ENCODE measurements around the gene SPAST.
"Not testable (repeated sequence)": the region's sequence is repeated elsewhere in the genome, so short reads cannot be mapped to it uniquely, and the experiment has no call there.

Gene SPAST

GRCh38 chr2:32063310-32064020, at the start of gene SPAST:
TSS of gene SPAST (plus strand) at chr2:32063556. CDS start at chr2:32063832, 276 bp downstream.
- peak; percentile 98 for DNase-seq

GRCh38 chr2:32018789-32019482, 44.4 kb upstream of the SPAST start:
- not testable (repeated sequence) for DNase-seq

- DNase-seq: not testable (repeated sequence)
Observed at GRCh38 chr2:32034198-32034887, 29.0 kb upstream of the SPAST start.

GRCh38 chr2:32039447-32040219, 23.7 kb upstream of the SPAST start, which contains the start of gene DPY30:
TSS of gene DPY30 (minus strand) at chr2:32039805. CDS start at chr2:32039456, 349 bp downstream.
- DNase-seq: peak; percentile 95

GRCh38 chr2:32043561-32043960, 19.8 kb upstream of the SPAST start:
- no peak for DNase-seq

GRCh38 chr2:32051836-32052439, 11.4 kb upstream of the SPAST start:
- DNase-seq: no peak

DNA sequence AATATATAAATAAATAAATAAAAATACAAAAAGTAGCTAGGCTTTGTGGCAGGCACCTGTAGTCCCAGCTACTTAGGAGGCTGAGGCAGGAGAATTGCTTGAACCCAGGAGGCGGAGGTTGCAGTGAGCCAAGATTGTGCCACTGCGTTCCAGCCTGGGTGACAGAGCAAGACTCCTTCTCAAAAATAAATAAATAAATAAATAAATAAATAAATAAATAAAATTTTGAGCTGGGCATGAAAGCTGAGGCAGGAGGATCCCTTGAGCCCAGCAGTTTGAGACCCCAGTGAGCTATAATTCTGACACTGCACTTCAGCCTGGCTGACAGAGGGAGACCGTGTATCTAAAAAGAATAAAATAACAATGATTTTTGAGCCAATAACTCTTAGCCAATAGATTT, 8.8 kb upstream of the SPAST start:
- DNase-seq: not testable (repeated sequence)

DNA sequence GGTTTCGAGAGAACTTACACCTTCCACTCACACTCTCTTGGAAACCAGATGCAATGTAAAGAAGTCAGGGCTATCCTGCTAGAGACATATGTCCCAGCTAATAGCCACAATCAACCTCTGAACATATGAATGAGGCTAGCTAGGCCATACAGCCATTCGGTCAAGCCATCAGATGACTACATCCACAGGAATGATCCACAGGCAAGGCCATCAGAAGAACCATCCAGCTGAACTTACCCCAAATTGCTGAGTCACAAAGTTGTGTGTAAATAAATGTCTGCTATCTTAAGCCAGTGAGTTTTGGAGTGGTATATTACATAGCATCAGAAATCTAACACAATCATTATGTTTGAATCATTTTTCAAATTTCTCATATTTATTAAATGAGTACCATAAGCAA, 5.2 kb upstream of the SPAST start:
- no peak for DNase-seq

GRCh38 chr2:32060266-32060665, 3.1 kb upstream of the SPAST start:
- no peak for DNase-seq

DNA sequence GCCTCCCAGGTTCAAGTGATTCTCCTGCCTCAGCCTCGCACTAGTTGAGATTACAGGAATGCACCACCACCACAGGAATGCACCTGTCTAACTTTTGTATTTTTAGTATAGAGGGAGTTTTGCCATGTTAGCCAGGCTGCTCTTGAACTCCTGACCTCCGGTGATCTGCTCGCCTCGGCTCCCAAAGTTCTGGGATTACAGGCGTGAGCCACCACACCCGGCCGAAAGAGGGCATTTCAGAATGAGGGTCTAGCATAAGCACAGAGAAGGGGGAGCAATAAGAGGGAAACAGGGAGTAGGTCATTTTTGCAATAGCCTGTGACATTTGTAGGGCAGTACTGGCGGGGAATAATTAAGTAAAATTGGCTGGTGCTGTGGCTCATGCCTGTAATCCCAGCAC, 1.9 kb upstream of the SPAST start:
- DNase-seq: no peak

DNA sequence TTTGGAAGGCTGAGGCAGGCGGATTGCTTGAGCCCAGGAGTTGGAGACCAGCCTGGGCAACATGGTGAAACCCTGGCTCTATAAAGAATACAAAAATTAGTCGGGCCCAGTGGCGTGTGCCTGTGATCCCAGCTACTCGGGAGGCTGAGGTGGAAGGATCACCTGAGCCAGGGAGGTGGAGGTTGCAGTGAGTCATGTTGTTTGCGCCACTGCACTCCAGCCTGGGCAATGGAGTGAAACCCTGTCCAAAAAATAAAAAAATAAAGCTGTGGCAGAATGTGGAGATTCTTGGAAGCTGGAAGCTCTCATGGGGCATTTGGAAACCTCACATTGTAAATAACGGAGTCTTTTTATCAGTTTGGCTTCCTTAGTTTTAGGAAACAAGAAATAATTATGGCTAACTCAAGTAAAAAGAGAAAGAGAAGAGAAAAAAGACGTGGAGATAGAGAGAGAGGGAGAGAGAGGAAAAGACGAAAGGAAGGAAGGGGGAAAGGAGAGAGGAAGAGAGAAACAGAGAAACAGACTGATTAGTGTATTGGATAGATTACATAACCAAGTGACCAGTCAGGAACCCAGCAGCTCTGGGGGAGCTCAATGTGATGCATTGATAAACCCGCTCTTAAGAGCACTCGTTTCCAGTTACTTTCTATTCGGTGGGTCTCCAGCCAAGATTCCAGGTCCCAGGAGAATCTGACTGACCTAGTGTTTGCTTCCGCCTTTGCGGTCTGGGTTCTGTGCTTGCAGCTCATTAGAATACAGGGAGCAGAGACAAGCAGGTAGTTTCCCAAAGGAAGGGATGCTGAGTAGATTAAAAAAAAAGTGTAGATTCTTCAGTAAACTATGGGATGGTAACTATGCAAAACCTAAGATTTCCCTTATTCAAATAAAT, 1.1 kb upstream of the SPAST start:
- peak; percentile 8 for DNase-seq

DNA sequence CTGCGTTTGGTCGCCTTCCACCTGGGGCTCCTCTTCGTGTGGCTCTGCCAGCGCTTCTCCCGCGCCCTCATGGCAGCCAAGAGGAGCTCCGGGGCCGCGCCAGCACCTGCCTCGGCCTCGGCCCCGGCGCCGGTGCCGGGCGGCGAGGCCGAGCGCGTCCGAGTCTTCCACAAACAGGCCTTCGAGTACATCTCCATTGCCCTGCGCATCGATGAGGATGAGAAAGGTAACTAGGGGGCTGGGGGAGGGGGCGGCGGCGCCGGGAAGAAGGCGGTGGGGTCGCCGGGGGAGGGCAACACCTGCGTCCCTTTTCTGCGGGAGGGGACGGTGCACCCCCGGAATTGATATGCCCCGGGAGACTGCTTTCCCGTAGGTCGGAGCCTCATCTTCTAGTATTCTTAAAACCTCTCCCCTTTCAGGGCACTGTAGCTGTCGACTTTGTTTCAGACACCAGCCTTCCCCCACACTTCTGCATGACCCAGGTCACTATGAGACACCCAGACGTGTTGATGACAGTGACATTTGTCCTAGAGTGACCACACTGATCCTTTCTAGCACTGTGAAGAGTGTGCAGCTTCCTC, 755 bp downstream of the SPAST start:
- DNase-seq: peak; percentile 25

- no peak for DNase-seq
Observed at GRCh38 chr2:32064713-32065112, 1.4 kb downstream of the SPAST start.

GRCh38 chr2:32067549-32067948, 4.2 kb downstream of the SPAST start:
- no peak for DNase-seq

GRCh38 chr2:32074134-32074506, 10.8 kb downstream of the SPAST start:
- no peak for DNase-seq

- no peak for DNase-seq
Observed at GRCh38 chr2:32095671-32096070, 32.3 kb downstream of the SPAST start.

GRCh38 chr2:32108111-32108510, 44.8 kb downstream of the SPAST start:
- DNase-seq: no peak

GRCh38 chr2:32118055-32118454, 54.7 kb downstream of the SPAST start:
- DNase-seq: peak; percentile 16

DNA sequence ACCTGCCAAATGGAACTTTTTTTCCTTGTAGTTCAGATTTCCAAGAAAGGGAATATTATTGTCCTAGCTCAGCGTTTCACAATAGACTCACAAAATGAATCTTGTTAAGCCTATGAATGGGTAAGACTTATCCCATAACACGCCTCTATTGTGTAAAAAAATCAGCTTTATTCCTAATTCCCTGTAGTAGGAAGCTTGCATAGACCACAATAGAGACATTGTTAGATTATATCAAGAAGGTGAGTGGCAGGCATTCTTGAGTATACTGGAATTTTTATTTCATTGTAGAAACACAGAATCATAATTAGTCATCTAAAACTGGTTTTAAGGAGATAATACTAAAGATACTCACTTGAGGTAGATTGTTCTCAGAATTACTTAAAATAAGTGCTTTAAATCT, 55.8 kb downstream of the SPAST start:
- DNase-seq: no peak

DNA sequence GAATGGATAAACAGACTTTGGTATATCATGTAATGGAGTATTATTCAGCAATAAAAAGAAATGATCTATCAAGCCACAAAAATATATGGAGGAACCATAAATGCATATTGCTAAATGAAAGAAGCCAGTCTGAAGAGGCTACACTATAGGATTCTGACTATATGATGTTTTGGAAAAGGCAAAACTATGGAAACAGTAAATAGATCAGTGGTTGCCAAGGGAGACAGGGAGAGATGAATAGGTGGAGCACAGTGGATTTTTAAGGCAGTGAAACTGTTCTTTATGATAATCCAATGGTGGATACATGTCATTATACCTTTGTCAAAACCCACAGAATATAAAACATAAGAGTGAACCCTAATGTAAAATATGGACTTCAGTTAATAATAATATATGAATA, 61.3 kb downstream of the SPAST start:
- no peak for DNase-seq

GRCh38 chr2:32128636-32129035, 65.3 kb downstream of the SPAST start:
- DNase-seq: no peak
